ENCODE data around the gene RERG. TPM values are rescaled to one million over a fixed set of nuclear protein-coding genes. Genes with fewer than 3 reads are reported as not detected.

The RERG gene
- total RNA-seq, 1 donor from 2014 or later: not detected

DNA sequence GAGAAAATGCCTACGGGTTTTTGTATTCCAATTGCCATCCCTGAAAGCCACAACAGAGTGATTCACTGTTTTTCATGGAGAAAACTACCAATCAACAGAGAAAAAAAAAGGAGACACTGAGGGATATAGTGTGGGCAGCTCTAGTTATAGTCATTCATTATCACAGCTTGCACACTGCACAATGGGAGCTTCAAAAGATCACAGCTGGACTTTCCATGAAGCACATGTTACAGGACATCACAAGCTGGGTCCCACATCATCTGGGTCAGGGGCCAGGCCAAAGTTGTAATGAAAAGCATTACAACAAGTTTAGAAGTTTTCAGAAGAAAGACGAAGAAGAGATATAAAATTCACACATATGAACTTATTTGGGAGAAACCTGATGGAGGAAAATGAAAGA, 41.5 kb downstream of the RERG start:
- POLR2A ChIA-PET: no interaction called here
- intact Hi-C loops (cut with micrococcal nuclease): no loop called here
- no peak for DNase-seq
- H3K27ac Mint-ChIP-seq: no peak overlapping the region
- no peaks in the 10 kb centered on the region for H3K36me3 Mint-ChIP-seq (ENCODE audit: low read depth)
- no peak for ATAC-seq (ENCODE audit: low read depth)
- H3K4me3 Mint-ChIP-seq: no peak overlapping the region
- H3K9me3 Mint-ChIP-seq: no peaks in the 10 kb centered on the region
- CTCF ChIA-PET: no interaction called here
- no peaks in the 10 kb centered on the region for H3K4me1 Mint-ChIP-seq
- H3K27me3 Mint-ChIP-seq: peaks cover 21% of the 10 kb centered on the region
- TF ChIP-seq, protein P1, sequence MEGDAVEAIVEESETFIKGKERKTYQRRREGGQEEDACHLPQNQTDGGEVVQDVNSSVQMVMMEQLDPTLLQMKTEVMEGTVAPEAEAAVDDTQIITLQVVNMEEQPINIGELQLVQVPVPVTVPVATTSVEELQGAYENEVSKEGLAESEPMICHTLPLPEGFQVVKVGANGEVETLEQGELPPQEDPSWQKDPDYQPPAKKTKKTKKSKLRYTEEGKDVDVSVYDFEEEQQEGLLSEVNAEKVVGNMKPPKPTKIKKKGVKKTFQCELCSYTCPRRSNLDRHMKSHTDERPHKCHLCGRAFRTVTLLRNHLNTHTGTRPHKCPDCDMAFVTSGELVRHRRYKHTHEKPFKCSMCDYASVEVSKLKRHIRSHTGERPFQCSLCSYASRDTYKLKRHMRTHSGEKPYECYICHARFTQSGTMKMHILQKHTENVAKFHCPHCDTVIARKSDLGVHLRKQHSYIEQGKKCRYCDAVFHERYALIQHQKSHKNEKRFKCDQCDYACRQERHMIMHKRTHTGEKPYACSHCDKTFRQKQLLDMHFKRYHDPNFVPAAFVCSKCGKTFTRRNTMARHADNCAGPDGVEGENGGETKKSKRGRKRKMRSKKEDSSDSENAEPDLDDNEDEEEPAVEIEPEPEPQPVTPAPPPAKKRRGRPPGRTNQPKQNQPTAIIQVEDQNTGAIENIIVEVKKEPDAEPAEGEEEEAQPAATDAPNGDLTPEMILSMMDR (IDR thresholded peaks at IDR 0.05): no peak

DNA sequence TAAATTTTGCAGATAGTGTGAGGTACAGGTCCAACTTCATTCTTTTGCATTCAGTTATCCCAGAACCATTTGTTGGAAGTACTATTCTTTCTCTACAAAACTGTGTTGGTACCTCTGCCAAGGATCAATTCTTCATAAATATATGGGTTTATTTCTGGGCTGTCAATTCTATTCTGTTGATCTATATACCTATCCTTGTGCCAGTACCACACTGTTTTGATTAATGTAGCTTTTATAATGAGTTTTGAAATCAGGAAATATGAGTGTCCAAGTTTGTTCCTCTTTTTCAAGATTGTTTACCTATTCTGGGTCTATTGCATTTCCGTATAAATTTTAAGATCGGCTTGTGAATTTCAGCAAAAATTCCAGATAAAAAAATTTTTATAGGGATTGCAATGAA, 48.1 kb downstream of the RERG start:
- no peak overlapping the region for H3K4me3 Mint-ChIP-seq
- intact Hi-C loops (cut with micrococcal nuclease): no loop called here
- no peaks in the 10 kb centered on the region for H3K4me1 Mint-ChIP-seq
- no peak overlapping the region for H3K27ac Mint-ChIP-seq
- ATAC-seq (ENCODE audit: low read depth): no peak
- ChIA-PET CTCF (no interaction called here), POLR2A (no interaction called here)
- DNase-seq: no peak
- TF ChIP-seq, protein P1 (IDR thresholded peaks at IDR 0.05): no peak
- no peaks in the 10 kb centered on the region for H3K36me3 Mint-ChIP-seq (ENCODE audit: low read depth)
- peaks cover 6% of the 10 kb centered on the region for H3K9me3 Mint-ChIP-seq
- peaks cover 11% of the 10 kb centered on the region for H3K27me3 Mint-ChIP-seq

- no peak for DNase-seq
- ATAC-seq (ENCODE audit: low read depth): no peak
- no peaks in the 10 kb centered on the region for H3K36me3 Mint-ChIP-seq (ENCODE audit: low read depth)
- peaks cover 11% of the 10 kb centered on the region for H3K27me3 Mint-ChIP-seq
- peaks cover 6% of the 10 kb centered on the region for H3K9me3 Mint-ChIP-seq
- H3K4me3 Mint-ChIP-seq: no peak overlapping the region
- ChIA-PET CTCF (no interaction called here), POLR2A (no interaction called here)
- H3K4me1 Mint-ChIP-seq: no peaks in the 10 kb centered on the region
- intact Hi-C loops (cut with micrococcal nuclease): no loop called here
- H3K27ac Mint-ChIP-seq: no peak overlapping the region
- TF ChIP-seq, protein P1 (IDR thresholded peaks at IDR 0.05): no peak
Observed at GRCh38 chr12:15172060-15172822, 49.0 kb downstream of the RERG start.

DNA sequence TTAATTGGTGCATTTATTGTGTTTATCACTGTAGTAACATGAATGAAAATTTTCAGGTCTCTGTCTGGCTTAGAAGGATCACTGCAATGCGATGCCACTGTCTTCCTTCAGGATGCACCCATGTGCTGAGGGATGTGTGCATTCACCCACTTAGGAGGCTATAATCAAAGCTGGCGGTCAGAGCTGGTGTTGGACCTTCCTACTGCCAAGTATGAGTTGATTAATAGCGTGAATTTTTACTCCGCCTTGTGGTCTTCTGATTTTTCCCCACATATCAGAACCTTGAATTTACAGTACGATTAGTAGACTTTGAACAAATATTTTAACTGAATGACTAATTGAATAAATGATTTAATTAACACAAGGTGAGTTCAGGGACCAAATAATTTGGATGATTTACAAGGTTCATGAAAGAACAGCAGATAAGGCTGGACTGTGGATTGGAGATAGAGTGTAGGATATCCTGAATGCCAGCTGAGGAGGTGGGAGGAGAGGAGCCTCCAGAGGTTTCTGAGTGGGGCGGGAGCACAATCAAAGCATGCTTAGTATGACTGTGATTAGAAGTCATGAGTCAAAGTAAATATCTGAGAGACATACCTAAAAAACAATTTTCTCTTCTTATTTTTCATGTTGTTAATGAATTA, 50.1 kb downstream of the RERG start:
- no peaks in the 10 kb centered on the region for H3K4me1 Mint-ChIP-seq
- TF ChIP-seq, protein P1 (IDR thresholded peaks at IDR 0.05): no peak
- peaks cover 6% of the 10 kb centered on the region for H3K9me3 Mint-ChIP-seq
- DNase-seq (no peak), ATAC-seq (ENCODE audit: low read depth) (no peak)
- intact Hi-C loops (cut with micrococcal nuclease): no loop called here
- H3K27ac Mint-ChIP-seq: no peak overlapping the region
- H3K36me3 Mint-ChIP-seq (ENCODE audit: low read depth): no peaks in the 10 kb centered on the region
- H3K27me3 Mint-ChIP-seq: peaks cover 8% of the 10 kb centered on the region
- POLR2A ChIA-PET: no interaction called here
- CTCF ChIA-PET: no interaction called here
- no peak overlapping the region for H3K4me3 Mint-ChIP-seq

- Mint-ChIP-seq H3K27ac (no peak overlapping the region), H3K36me3 (ENCODE audit: low read depth) (no peaks in the 10 kb centered on the region)
- intact Hi-C loops (cut with micrococcal nuclease): no loop called here
Observed at GRCh38 chr12:15168026-15168678, 53.1 kb downstream of the RERG start.

More at GRCh38 chr12:15168026-15168678, 53.1 kb downstream of the RERG start:
- peaks cover 3% of the 10 kb centered on the region for H3K27me3 Mint-ChIP-seq
- DNase-seq (no peak), ATAC-seq (ENCODE audit: low read depth) (no peak)
- TF ChIP-seq, protein P1 (IDR thresholded peaks at IDR 0.05): no peak
- no peaks in the 10 kb centered on the region for H3K4me1 Mint-ChIP-seq
- no peak overlapping the region for H3K4me3 Mint-ChIP-seq
- CTCF ChIA-PET: no interaction called here
- POLR2A ChIA-PET: no interaction called here
- H3K9me3 Mint-ChIP-seq: peaks cover under 1% of the 10 kb centered on the region
